AG04449 (cell line): ENCODE data around the gene SDC1.

ENCODE experiments used
- CTCF ChIA-PET: fragments of 350-600 bp; formaldehyde crosslinking; extraction: SDS; loops from one replicate; lab custom pipeline; 2021; ENCODE audit warnings: antibody characterized with exemption; lab: Yijun Ruan, JAX
- POLR2A ChIA-PET: fragments of 400-600, 350-600 bp; formaldehyde crosslinking; extraction: SDS; loops from one replicate; lab custom pipeline; 2020; ENCODE audit warnings: antibody characterized with exemption, inconsistent platforms; lab: Yijun Ruan, JAX
- DNase-seq: peaks from one replicate; pipeline ENCODE4 v3.0.0-alpha.2; 2010; ENCODE audit warnings: low read depth, low spot score
- H3K4me3 ChIP-seq: 2 replicates; pipeline ENCODE4 v1.5.1; 2011; ENCODE audit warnings: low read depth, mild to moderate bottlenecking, control low read depth, low read length
- TF ChIP-seq, protein P1 (sequence below): IDR thresholded peaks from one replicate; pipeline ENCODE4 v1.5.1; 2011; ENCODE audit warnings: mild to moderate bottlenecking, moderate library complexity, low read length, control low read depth, inconsistent platforms; ENCODE audit not compliant: insufficient read depth; ENCODE audit errors: missing control alignments

The SDC1 gene

DNA sequence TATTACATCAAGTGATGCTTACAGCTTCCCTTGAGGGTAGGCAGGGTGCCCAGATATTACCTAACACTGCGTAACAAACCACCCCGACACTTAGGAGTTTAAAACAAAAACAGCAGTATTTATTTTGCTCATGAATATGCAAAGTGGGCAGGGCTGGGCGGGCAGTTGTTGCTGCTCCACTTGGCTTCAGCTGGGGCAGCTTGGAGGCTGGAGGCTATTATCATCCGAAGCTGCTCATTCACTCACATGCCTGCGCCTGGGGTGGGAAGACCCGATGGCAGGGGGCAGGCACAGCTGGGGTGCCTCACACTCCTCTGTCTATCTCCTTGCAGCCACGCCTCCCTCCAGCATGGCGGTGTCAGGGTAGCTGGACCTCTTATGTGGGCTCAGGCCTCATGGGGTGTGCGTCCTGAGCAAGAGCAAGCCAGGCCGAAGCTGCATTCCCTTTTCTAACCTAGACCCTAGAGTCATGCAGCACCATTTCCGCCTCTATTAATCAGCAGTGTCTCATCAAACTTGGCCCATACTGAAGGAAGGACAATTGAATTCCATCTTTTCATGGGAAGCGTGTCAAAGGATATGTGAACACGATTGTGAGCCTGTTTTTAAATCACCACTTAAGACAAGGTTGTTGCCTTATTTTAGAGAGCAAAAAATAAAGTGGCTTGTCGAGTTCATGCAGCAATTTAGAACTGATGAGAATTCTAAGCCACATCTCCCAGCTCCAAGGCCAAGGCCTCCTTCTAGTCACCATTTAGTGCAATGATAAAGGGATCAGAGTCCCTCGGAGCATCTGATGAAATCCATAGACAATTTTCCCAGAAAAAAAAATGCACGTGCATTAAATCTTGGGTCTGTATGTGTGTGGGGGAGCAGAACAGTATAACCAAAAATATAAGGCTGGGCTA is 54.9 kb downstream of the SDC1 start:
- ChIA-PET CTCF (interaction anchor here (0.5 to 2.0 kb wide), 3 partner anchors 52 to 303 kb away, joined by 3 to 4 read pairs (median 3); no protein-coding TSS in a partner anchor), POLR2A (interaction anchor here (0.5 kb wide), 1 partner anchor 78 kb away, joined by 4 read pairs; no protein-coding TSS in a partner anchor)
- TF ChIP-seq, protein P1, sequence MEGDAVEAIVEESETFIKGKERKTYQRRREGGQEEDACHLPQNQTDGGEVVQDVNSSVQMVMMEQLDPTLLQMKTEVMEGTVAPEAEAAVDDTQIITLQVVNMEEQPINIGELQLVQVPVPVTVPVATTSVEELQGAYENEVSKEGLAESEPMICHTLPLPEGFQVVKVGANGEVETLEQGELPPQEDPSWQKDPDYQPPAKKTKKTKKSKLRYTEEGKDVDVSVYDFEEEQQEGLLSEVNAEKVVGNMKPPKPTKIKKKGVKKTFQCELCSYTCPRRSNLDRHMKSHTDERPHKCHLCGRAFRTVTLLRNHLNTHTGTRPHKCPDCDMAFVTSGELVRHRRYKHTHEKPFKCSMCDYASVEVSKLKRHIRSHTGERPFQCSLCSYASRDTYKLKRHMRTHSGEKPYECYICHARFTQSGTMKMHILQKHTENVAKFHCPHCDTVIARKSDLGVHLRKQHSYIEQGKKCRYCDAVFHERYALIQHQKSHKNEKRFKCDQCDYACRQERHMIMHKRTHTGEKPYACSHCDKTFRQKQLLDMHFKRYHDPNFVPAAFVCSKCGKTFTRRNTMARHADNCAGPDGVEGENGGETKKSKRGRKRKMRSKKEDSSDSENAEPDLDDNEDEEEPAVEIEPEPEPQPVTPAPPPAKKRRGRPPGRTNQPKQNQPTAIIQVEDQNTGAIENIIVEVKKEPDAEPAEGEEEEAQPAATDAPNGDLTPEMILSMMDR: no peak
- H3K4me3 ChIP-seq: no peak overlapping the region
- no peak for DNase-seq

DNA sequence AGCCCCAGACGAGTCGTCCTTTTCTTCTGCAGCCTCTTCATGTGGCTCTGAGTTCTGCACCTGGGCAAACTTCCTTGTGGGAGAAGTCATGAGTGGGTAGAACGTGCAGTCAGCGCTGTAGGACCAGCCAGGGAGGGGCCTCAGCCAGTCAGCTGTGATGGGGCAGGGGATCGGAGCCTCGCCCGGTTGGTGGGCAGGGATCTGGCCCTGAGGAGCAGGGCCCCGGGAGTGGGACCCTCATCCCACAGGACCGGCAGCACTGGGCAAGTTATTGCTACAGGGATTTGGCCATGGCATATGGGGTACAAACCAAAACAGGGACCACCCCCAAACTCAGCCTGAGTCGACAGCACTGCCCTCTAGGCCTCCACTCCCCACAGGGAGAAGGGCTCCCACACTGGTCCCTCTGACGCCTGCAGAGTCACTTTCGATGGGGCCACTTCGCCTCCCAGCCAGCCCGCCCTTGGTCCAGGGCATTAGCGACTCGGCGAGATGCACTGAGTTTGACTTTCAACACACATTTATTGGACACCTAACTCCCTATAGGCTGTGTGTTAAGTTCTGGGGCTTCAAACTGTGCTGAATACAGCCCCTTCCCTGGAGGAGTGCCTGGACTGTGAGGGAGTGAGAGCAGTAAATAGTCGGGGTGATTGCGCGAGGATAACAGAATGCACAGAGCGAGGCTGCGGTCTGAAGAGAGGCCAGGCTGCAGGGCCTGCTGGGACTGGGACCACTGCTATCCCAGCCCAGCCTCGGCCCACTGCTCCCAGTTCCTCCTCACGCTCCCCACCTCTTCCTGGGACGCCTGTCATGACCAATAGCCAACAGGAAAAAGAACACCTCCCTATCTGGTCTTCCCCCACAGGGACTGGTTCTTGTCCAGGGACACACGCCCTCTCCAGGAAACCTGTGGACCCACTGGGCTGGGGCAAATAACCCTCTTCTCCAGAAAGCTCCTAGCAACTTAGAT is 55.9 kb downstream of the SDC1 start:
- no peak overlapping the region for H3K4me3 ChIP-seq
- TF ChIP-seq, protein P1: no peak
- ChIA-PET CTCF (interaction anchor here (0.9 to 2.0 kb wide), 4 partner anchors 8 to 53 kb away, joined by 3 to 4 read pairs (median 4); no protein-coding TSS in a partner anchor), POLR2A (no interaction called here)
- no peak for DNase-seq

DNA sequence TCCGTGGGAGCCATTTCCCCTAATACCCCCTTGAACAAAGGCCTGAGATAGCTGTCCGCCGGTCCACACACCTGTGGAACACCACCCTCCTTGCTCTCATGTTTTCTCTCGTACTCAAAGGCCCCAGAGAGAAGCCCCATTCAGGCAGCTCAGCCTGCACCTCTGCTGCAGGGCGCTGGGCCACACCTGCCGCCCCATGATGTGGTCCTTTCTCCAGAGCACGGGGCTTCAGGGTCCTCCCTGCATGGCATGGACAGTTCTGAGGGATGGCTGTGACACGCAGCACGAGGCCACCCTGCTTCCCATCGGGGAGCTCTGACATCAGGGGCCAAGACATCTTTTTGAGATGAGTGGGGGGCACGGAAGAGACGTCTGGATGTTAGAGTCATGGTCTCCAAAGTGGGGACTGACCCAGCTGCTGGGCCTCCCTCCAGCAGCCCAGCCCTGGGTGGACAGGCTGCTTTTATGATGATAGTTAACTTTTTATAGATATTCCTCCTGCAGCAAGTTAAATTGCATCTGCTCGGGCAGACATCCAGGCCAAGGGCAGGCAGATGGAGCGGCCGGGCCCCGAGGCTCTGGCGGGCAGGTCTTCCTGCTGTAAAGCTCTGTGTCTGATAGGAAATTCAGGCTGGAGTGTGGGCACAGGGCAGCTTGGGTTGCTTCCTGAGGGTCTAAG is 56.7 kb downstream of the SDC1 start:
- DNase-seq: no peak
- ChIA-PET POLR2A (no interaction called here), CTCF (interaction anchor here (0.9 to 1.6 kb wide), 7 partner anchors 8 to 213 kb away, joined by 3 to 6 read pairs (median 3); partner anchors contain the start of gene SDC1)
- H3K4me3 ChIP-seq: no peak overlapping the region
- TF ChIP-seq, protein P1: no peak

DNA sequence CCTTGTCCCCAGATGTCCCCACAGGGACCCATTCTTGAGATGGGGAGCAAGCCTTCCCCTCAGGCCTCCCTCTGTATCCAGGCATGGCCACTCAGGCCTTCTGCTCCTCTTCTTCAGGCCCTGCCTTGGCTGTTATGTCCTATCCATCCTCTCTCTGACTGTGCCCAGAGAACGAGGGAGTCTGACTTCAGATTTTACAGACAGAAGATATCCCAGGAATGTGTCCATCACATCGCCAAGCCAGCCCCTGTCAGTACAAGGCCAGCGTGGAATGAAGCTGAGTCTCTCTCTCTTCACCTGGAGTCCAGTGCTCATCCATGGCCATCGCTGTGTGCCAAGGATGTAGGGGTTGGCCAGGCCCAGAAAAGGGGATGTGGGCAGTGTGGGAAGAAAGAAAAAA is 57.6 kb downstream of the SDC1 start:
- no peak overlapping the region for H3K4me3 ChIP-seq
- POLR2A ChIA-PET: interaction anchor here (1.5 kb wide), 1 partner anchor 56 kb away, joined by 5 read pairs; no protein-coding TSS in a partner anchor
- CTCF ChIA-PET: interaction anchor here (0.9 to 1.6 kb wide), 6 partner anchors 9 to 212 kb away, joined by 3 to 6 read pairs (median 3); partner anchors contain the start of gene SDC1
- TF ChIP-seq, protein P1: no peak
- DNase-seq: no peak

DNA sequence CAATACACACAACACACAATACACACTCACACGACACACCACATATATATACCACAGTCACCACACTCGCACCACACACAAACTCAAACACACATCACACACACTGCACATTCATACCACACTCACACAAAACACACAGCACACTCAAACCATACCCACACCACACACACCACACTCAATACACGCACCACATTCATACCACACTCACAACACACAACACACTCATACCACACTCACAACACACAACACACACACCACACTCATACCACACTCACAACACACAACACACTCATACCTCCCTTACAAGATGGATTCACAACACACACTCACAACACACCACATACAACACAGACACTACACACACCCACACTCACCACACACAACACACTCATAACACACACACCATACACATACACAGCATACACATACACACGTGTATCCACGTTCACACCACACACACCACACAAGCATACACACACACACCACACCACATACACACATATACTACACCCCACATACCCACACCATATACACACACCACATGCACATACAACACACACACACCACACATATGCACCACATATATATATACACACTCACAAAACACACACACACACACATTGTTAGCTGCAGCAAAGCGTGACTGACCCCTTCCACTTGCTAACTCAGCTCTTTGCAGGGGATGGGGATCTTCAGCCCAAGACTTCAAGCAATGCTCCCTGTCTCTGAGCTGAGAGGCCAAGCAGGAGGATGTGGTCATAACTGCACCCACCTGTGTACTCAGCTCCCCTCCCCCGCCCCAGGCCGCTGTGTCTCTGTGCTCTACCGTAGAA is 59.0 kb downstream of the SDC1 start:
- TF ChIP-seq, protein P1: no peak
- no peak for DNase-seq
- H3K4me3 ChIP-seq: no peak overlapping the region
- POLR2A ChIA-PET: interaction anchor here (0.7 to 1.5 kb wide), 4 partner anchors 17 to 55 kb away, joined by 3 to 5 read pairs (median 4); no protein-coding TSS in a partner anchor
- CTCF ChIA-PET: interaction anchor here (0.7 kb wide), 1 partner anchor 30 kb away, joined by 3 read pairs; no protein-coding TSS in a partner anchor
